GM18867 (cell line): ENCODE measurements around the gene PIP4K2B.

ENCODE experiments used
- ATAC-seq: cut with Tn5 transposase; IDR thresholded peaks from one replicate; pipeline ENCODE4 v1.9.1; 2021; ENCODE audit warnings: mild to moderate bottlenecking, moderate library complexity; ENCODE audit not compliant: unreplicated experiment

PIP4K2B gene

GRCh38 chr17:38779965-38780752 is 19.2 kb downstream of the PIP4K2B start:
- no peak for ATAC-seq

- no peak for ATAC-seq
Measured at GRCh38 chr17:38777641-38778250, 21.6 kb downstream of the PIP4K2B start.

GRCh38 chr17:38773258-38773657 is 26.1 kb downstream of the PIP4K2B start:
- no peak for ATAC-seq

- no peak for ATAC-seq
Measured at GRCh38 chr17:38768417-38768816, 30.9 kb downstream of the PIP4K2B start.

GRCh38 chr17:38766341-38766740 is 33.0 kb downstream of the PIP4K2B start:
- no peak for ATAC-seq

- no peak for ATAC-seq
Measured at GRCh38 chr17:38762231-38762630, 37.1 kb downstream of the PIP4K2B start.

GRCh38 chr17:38761612-38762011 is 37.7 kb downstream of the PIP4K2B start:
- ATAC-seq: no peak

- no peak for ATAC-seq
Measured at GRCh38 chr17:38753071-38753506, 46.3 kb downstream of the PIP4K2B start.

- ATAC-seq: peak; percentile 91
Measured at GRCh38 chr17:38752308-38753070, 46.9 kb downstream of the PIP4K2B start, which contains the start of gene PSMB3. Gene PSMB3, plus strand, starts transcription at chr17:38752741. Its CDS starts 86 bp downstream, at chr17:38752827.

GRCh38 chr17:38751808-38752307 is 47.5 kb downstream of the PIP4K2B start:
- ATAC-seq: peak; percentile 23

GRCh38 chr17:38751144-38751807 is 48.1 kb downstream of the PIP4K2B start:
- ATAC-seq: no peak

- ATAC-seq: no peak
Measured at GRCh38 chr17:38750312-38751121, 48.8 kb downstream of the PIP4K2B start.

GRCh38 chr17:38750044-38750311 is 49.4 kb downstream of the PIP4K2B start:
- ATAC-seq: no peak

GRCh38 chr17:38749223-38750043 is 49.9 kb downstream of the PIP4K2B start:
- ATAC-seq: no peak

- no peak for ATAC-seq
Measured at GRCh38 chr17:38748892-38749222, 50.5 kb downstream of the PIP4K2B start.

- no peak for ATAC-seq
Measured at GRCh38 chr17:38748149-38748891, 51.0 kb downstream of the PIP4K2B start, which contains the start of gene PCGF2. Gene PCGF2, minus strand, starts transcription at chr17:38748336. Its CDS starts 7,934 bp downstream, at chr17:38740402.

GRCh38 chr17:38747463-38748148 is 51.8 kb downstream of the PIP4K2B start:
- no peak for ATAC-seq

- ATAC-seq: no peak
Measured at GRCh38 chr17:38746849-38747462, 52.4 kb downstream of the PIP4K2B start.
